Thyroid gland (tissue), 4 donors: ENCODE data around the gene MORF4L1.

ENCODE experiments used
- CTCF ChIP-seq, 6 experiments: fragments of 200-600 bp in 3 of 6; fragments of 450-650 bp in 3 of 6; sonication (generic) in 3 of 6; IDR thresholded peaks; one replicate each; pipeline ENCODE4 v1.5.1; 2016 to 2019; ENCODE audit warnings: antibody characterized with exemption in 6 of 6, mild to moderate bottlenecking in 2 of 6, inconsistent platforms in 1 of 6, moderate library complexity in 1 of 6
- POLR2A ChIP-seq, 2 donors: fragments of 450-650 bp; IDR thresholded peaks; one replicate each; pipeline ENCODE4 v1.6.1; 2017; ENCODE audit warnings: antibody characterized with exemption in 2 of 2, mild to moderate bottlenecking in 2 of 2, moderate library complexity in 1 of 2

- TF ChIP-seq CTCF (IDR thresholded peaks at IDR 0.05) (no peak), POLR2A (IDR thresholded peaks at IDR 0.05) (no peak)
Observed at GRCh38 chr15:78853500-78853899, 19.2 kb upstream of the MORF4L1 start.
